IMR-90 (cell line): ENCODE measurements around the gene TRIM62. TPM values are rescaled to one million over a fixed set of nuclear protein-coding genes. Genes with fewer than 3 reads are reported as not detected.

Experiments used
- ATAC-seq: fragments of 200-7000 bp; cut with Tn5 transposase; 2 replicates; pipeline ENCODE4 v1.9.1; 2020; ENCODE audit warnings: low read depth, mild to moderate bottlenecking, moderate library complexity
- BruUV-seq: library from RNA; stranded (reverse); fragments of 400-500 nt; replicated peaks from 2 replicates; lab custom pipeline; 2021; lab: Mats Ljungman, UMichigan
- CTCF ChIA-PET: fragments of 300-600 bp; formaldehyde crosslinking; extraction: SDS; loops from one replicate; lab custom pipeline; 2021; ENCODE audit warnings: antibody characterized with exemption; lab: Yijun Ruan, JAX
- POLR2A ChIA-PET: fragments of 300-600 bp; sonication (Branson Sonifier 250); formaldehyde crosslinking; loops from one replicate; lab custom pipeline; 2022; ENCODE audit warnings: antibody characterized with exemption; ENCODE audit not compliant: unreplicated experiment; lab: Charles Lee
- DNase-seq: peaks from one replicate; pipeline ENCODE4 v3.0.0; 2013
- H2AFZ ChIP-seq: replicated peaks from 2 replicates; pipeline ENCODE3; 2013; ENCODE audit warnings: low read length, mild to moderate bottlenecking; ENCODE audit not compliant: poor library complexity
- H2AK5ac ChIP-seq: 2 replicates; pipeline ENCODE4 v1.6.1; 2013; ENCODE audit warnings: low read depth, low read length, inconsistent platforms
- H2AK9ac ChIP-seq: replicated peaks from 2 replicates; pipeline ENCODE3; 2013; ENCODE audit warnings: mild to moderate bottlenecking, low read depth, low read length, moderate library complexity; ENCODE audit not compliant: poor library complexity
- H2BK120ac ChIP-seq: 2 replicates; pipeline ENCODE4 v1.6.1; 2013; ENCODE audit warnings: low read depth, low read length, inconsistent platforms
- H2BK15ac ChIP-seq: 3 replicates; pipeline ENCODE4 v1.6.1; 2013; ENCODE audit warnings: low read depth, low read length, inconsistent platforms
- H2BK20ac ChIP-seq: 2 replicates; pipeline ENCODE4 v1.6.1; 2013; ENCODE audit warnings: low read depth, mild to moderate bottlenecking, inconsistent platforms, low read length, moderate library complexity
- H2BK5ac ChIP-seq: 2 replicates; pipeline ENCODE4 v1.6.1; 2013; ENCODE audit warnings: mild to moderate bottlenecking, low read depth, low read length, inconsistent platforms; ENCODE audit not compliant: poor library complexity, severe bottlenecking
- H3K14ac ChIP-seq: replicated peaks from 2 replicates; pipeline ENCODE4 v1.6.1; 2013; ENCODE audit warnings: low read depth, low read length, inconsistent platforms
- H3K18ac ChIP-seq: 2 replicates; pipeline ENCODE4 v1.6.1; 2013; ENCODE audit warnings: low read depth, low read length, control low read depth
- H3K23ac ChIP-seq: 2 replicates; pipeline ENCODE4 v1.6.1; 2013; ENCODE audit warnings: low read depth, low read length, inconsistent platforms
- H3K27ac ChIP-seq: 2 replicates; pipeline ENCODE4 v1.5.1; 2013; ENCODE audit warnings: mild to moderate bottlenecking, control low read depth, low read length; ENCODE audit not compliant: insufficient read depth
- H3K27me3 ChIP-seq: 2 replicates; pipeline ENCODE4 v1.6.1; 2013; ENCODE audit warnings: low read length; ENCODE audit not compliant: control insufficient read depth, insufficient read depth
- H3K36me3 ChIP-seq: 2 replicates; pipeline ENCODE4 v1.6.1; 2013; ENCODE audit warnings: low read length, mixed read lengths; ENCODE audit not compliant: control insufficient read depth, insufficient read depth
- H3K4ac ChIP-seq: 2 replicates; pipeline ENCODE4 v1.6.1; 2013; ENCODE audit warnings: low read depth, low read length, inconsistent platforms
- H3K4me1 ChIP-seq: 2 replicates; pipeline ENCODE4 v1.6.1; 2013; ENCODE audit warnings: low read length, mixed read lengths; ENCODE audit not compliant: control insufficient read depth, insufficient read depth
- H3K4me2 ChIP-seq: 2 replicates; pipeline ENCODE4 v1.6.1; 2013; ENCODE audit warnings: low read depth, mild to moderate bottlenecking, control low read depth, low read length, moderate library complexity
- H3K4me3 ChIP-seq: 2 replicates; pipeline ENCODE4 v1.5.1; 2013; ENCODE audit warnings: low read depth, mild to moderate bottlenecking, control low read depth, low read length, moderate library complexity; ENCODE audit not compliant: insufficient read depth
- H3K56ac ChIP-seq: 2 replicates; pipeline ENCODE4 v1.6.1; 2013; ENCODE audit warnings: low read length, inconsistent platforms; ENCODE audit not compliant: insufficient read depth; ENCODE audit errors: extremely low read depth
- H3K79me1 ChIP-seq, 2 experiments: 2 replicates each; pipeline ENCODE4 v1.6.1; 2013; ENCODE audit warnings: low read length in 2 of 2, inconsistent platforms in 1 of 2, low read depth in 1 of 2
- H3K9ac ChIP-seq: 2 replicates; pipeline ENCODE4 v1.6.1; 2013; ENCODE audit warnings: low read depth, low read length, control low read depth
- H3K9me1 ChIP-seq: 2 replicates; pipeline ENCODE4 v1.6.1; 2013; ENCODE audit warnings: low read length, inconsistent platforms; ENCODE audit not compliant: insufficient read depth
- H3K9me3 ChIP-seq: 2 replicates; pipeline ENCODE4 v1.6.1; 2013; ENCODE audit warnings: low read length; ENCODE audit not compliant: control insufficient read depth, insufficient read depth
- H4K20me1 ChIP-seq: 2 replicates; pipeline ENCODE4 v1.6.1; 2013; ENCODE audit warnings: low read length, inconsistent platforms; ENCODE audit not compliant: insufficient read depth
- H4K5ac ChIP-seq: 2 replicates; pipeline ENCODE4 v1.6.1; 2013; ENCODE audit warnings: mild to moderate bottlenecking, low read depth, low read length, control low read depth
- H4K8ac ChIP-seq, 2 experiments: 2 replicates each; pipeline ENCODE4 v1.6.1; 2013; ENCODE audit warnings: low read depth in 2 of 2, low read length in 2 of 2, control low read depth in 1 of 2, inconsistent platforms in 1 of 2
- H4K91ac ChIP-seq: 2 replicates; pipeline ENCODE4 v1.6.1; 2013; ENCODE audit warnings: low read depth, low read length, inconsistent platforms; ENCODE audit not compliant: insufficient read depth
- MAFK ChIP-seq: IDR thresholded peaks from 2 replicates; pipeline ENCODE4 v1.6.1; 2012; ENCODE audit warnings: low read depth, low read length, improper control_type of control experiment
- MAZ ChIP-seq: IDR thresholded peaks from 2 replicates; pipeline ENCODE4 v1.6.1; 2012; ENCODE audit warnings: low read depth, mild to moderate bottlenecking, low read length, improper control_type of control experiment, moderate library complexity, borderline replicate concordance
- MXI1 ChIP-seq: IDR thresholded peaks from 2 replicates; pipeline ENCODE4 v1.6.1; 2012; ENCODE audit warnings: low read depth, mild to moderate bottlenecking, low read length, moderate library complexity, borderline replicate concordance
- NFE2L2 ChIP-seq: fragments of 150-350 bp; IDR thresholded peaks from 2 replicates; pipeline ENCODE4 v1.6.1; 2016; ENCODE audit warnings: low read depth, mild to moderate bottlenecking, low read length
- RAD21 ChIP-seq: IDR thresholded peaks from 2 replicates; pipeline ENCODE4 v1.6.1; 2012; ENCODE audit warnings: low read length, improper control_type of control experiment
- WGBS, 2 experiments: methylation state at CpG; one replicate each; pipeline versions ENCODE4 v1.1.5 to v1.1.7; 2013; ENCODE audit warnings: missing lambda C conversion rate in 2 of 2; ENCODE audit not compliant: insufficient read length in 1 of 2; ENCODE audit errors: extremely low coverage in 2 of 2; 5-methylcytosine and 5-hydroxymethylcytosine counted together
- dilution Hi-C: fragments of 300-500 bp; cut with HindIII; formaldehyde crosslinking; loops from one replicate; pipeline ENCODE4 v1.14.3; 2018; ENCODE audit warnings: low sequenced_read_pairs; ENCODE audit not compliant: unreplicated experiment
- in situ Hi-C: fragments of 300-500 bp; cut with MboI; formaldehyde crosslinking; loops from 3 replicates; pipeline ENCODE4 v1.14.3; 2019; ENCODE audit warnings: low sequenced_read_pairs, inconsistent platforms, mixed read lengths
- intact Hi-C: fragments of 100-400 bp; cut with micrococcal nuclease; formaldehyde crosslinking; loops from 2 replicates; pipeline ENCODE4 v1.10.0; 2022
- polyA plus RNA-seq, 3 experiments: library from polyadenylated mRNA; depleted of rRNA; stranded (reverse); fragments of >200 nt; gene quantifications; 2 replicates each; pipeline ENCODE4 v1.2.3, GENCODE V29; 2012; ENCODE audit warnings: low replicate concordance in 1 of 3
- total RNA-seq: library from RNA; depleted of rRNA; stranded (reverse); fragments of >200 nt; gene quantifications from 2 replicates; pipeline ENCODE4 v1.2.3, GENCODE V29; 2012
- TF ChIP-seq, protein P1 (sequence below): fragments of 150-350 bp; IDR thresholded peaks from 2 replicates; pipeline ENCODE4 v1.6.1; 2016; ENCODE audit warnings: low read depth, mild to moderate bottlenecking, low read length, moderate library complexity, borderline replicate concordance

The TRIM62 gene
- total and polyA plus RNA-seq, 2 of the 4 experiments (the other 2 are of a cell fraction): 3.0 to 11.1 TPM

DNA sequence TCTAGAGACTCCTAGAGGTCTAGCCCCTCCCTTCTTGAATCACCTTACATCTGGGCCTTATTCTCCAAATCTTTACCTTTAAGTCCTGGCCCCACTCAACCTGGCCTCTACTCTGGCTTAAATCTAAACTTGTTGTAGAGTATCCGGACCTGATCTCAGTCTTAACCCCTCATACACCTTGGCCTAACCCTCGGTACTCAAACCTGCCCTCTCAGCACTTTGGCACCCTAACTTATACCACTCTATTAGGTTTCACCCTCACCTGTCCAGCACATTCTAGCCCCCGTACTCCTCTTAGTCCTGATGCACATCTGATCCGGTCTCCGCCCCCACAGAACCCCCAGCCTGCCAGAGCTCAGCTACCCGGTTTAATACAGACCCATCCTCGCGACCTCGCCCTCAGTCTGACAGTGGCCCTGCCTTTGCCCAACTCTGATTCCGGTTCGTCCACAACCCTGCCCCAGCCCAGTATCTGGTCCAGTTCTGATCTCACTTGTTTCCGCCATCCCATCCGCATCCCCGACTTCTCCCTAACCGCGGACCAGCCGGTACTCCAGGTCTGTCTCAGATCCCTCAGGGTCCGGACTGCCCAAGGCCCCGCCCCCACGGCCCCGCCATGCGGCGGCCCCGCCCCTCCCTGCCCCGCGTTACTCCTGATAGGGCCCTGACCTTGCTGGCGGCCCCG is 1.5 kb downstream of the TRIM62 start:
- Histone ChIP-seq H3K79me1 (peaks cover 8 to 54% of the 10 kb centered on the region in 2 experiments), H4K8ac (no peak overlapping the region), H2BK15ac (no peak overlapping the region), H2BK120ac (no peak overlapping the region), H2AK5ac (peak overlapping the region; percentile 43; the same call in 1 of the 2 replicates), H3K27me3 (no peaks in the 10 kb centered on the region), H3K27ac (peak overlapping the region; percentile 30; the same call in 1 of the 2 replicates), H2BK5ac (no peak overlapping the region), H3K9me1 (peaks cover 24% of the 10 kb centered on the region), H3K4ac (peak overlapping the region; percentile 30; the same call in 1 of the 2 replicates), H3K36me3 (0 out of 2 replicates have a peak, but pooled peaks cover 3% of the 10 kb centered on the region), H3K9me3 (no peaks in the 10 kb centered on the region), H3K14ac (no peak overlapping the region), H2BK20ac (no peak overlapping the region), H2AFZ (peak overlapping the region; percentile 88), H4K91ac (no peak overlapping the region), H3K23ac (peak overlapping the region; percentile 54; the same call in 1 of the 2 replicates), H4K20me1 (peaks cover 21% of the 10 kb centered on the region), H3K56ac (no peak overlapping the region), H3K9ac (peak overlapping the region; percentile 72), H4K5ac (no peak overlapping the region), H2AK9ac (peak overlapping the region; percentile 70), H3K4me3 (peak overlapping the region; percentile 72), H3K4me2 (peak overlapping the region; percentile 94), H3K18ac (no peak overlapping the region), H3K4me1 (peaks cover 9% of the 10 kb centered on the region)
- BruUV-seq: no TSS peak
- ChIA-PET POLR2A (interaction anchor here (0.6 to 1.3 kb wide), 2 partner anchors 81 to 155 kb away, joined by 3 to 4 read pairs; no protein-coding TSS in a partner anchor), CTCF (no interaction called here)
- peak; percentile 80 for DNase-seq
- WGBS, 2 experiments: 18% methylated on average over 4 of the region's 28 CpGs; no CpG with 5 or more reads in 1 of the 2 experiments
- TF ChIP-seq, protein P1, sequence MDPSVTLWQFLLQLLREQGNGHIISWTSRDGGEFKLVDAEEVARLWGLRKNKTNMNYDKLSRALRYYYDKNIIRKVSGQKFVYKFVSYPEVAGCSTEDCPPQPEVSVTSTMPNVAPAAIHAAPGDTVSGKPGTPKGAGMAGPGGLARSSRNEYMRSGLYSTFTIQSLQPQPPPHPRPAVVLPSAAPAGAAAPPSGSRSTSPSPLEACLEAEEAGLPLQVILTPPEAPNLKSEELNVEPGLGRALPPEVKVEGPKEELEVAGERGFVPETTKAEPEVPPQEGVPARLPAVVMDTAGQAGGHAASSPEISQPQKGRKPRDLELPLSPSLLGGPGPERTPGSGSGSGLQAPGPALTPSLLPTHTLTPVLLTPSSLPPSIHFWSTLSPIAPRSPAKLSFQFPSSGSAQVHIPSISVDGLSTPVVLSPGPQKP: no peak
- TF ChIP-seq RAD21: no peak
- TF ChIP-seq MAFK: 0 out of 2 replicates have a peak, but pooled peaks have one; percentile 19
- peak; percentile 31; the same call in 1 of the 2 replicates for TF ChIP-seq MAZ
- TF ChIP-seq NFE2L2: no peak
- 0 out of 2 replicates have a peak, but pooled peaks have one; percentile 2 for TF ChIP-seq MXI1
- intact Hi-C loops: loop anchor here (5.0 kb wide), 1 partner anchor 292 kb away; the partner anchor contains the start of gene ZSCAN20
- in situ Hi-C loops: no loop called here
- ATAC-seq: peak; percentile 87
- dilution Hi-C loops: no loop called here
